Activated CD4-positive, alpha-beta T cell treated with anti-CD3 and anti-CD28 coated beads, Interleukin-2, amount 50 U/mL, for 24 hours (primary cell): ENCODE data around the gene RPSA.
"Not testable (repeated sequence)": the region's sequence is repeated elsewhere in the genome, so short reads cannot be mapped to it uniquely, and the experiment has no call there.

Experiments used
- DNase-seq, 2 donors: peaks; one replicate each; pipeline ENCODE4 v3.0.0-alpha.2; 2020; ENCODE audit warnings: low read depth in 1 of 2, low spot score in 1 of 2

The RPSA gene

GRCh38 chr3:39388153-39388552, 18.4 kb upstream of the RPSA start:
- DNase-seq: no peak

- DNase-seq: no peak
Measured at GRCh38 chr3:39388741-39389248, 17.7 kb upstream of the RPSA start.

- no peak for DNase-seq
Measured at GRCh38 chr3:39390181-39390580, 16.3 kb upstream of the RPSA start.

GRCh38 chr3:39396690-39397089, 9.8 kb upstream of the RPSA start:
- DNase-seq: no peak

GRCh38 chr3:39398700-39399099, 7.8 kb upstream of the RPSA start:
- DNase-seq: no peak

DNA sequence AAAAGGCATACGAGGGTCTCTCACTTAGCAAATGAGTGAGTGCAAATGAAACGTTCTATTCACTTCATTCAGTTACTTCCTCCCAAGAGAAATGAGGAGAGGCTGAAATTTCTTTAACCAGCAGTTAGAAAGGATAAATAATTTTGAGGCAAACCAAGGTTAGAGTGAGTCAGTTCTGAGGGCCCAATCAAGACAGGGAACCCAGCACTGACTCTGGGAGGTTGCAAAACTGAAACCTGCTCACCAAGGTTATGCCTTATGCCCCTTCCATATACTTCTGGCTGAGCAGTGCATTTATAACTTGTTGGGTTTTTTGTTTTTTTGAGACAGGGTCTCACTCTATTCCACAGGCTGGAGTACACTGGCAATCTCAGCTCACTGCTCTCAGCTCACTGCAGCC, 4.5 kb upstream of the RPSA start:
- no peak for DNase-seq

- DNase-seq: no peak
Measured at GRCh38 chr3:39404943-39405686, 1.4 kb upstream of the RPSA start.

DNA sequence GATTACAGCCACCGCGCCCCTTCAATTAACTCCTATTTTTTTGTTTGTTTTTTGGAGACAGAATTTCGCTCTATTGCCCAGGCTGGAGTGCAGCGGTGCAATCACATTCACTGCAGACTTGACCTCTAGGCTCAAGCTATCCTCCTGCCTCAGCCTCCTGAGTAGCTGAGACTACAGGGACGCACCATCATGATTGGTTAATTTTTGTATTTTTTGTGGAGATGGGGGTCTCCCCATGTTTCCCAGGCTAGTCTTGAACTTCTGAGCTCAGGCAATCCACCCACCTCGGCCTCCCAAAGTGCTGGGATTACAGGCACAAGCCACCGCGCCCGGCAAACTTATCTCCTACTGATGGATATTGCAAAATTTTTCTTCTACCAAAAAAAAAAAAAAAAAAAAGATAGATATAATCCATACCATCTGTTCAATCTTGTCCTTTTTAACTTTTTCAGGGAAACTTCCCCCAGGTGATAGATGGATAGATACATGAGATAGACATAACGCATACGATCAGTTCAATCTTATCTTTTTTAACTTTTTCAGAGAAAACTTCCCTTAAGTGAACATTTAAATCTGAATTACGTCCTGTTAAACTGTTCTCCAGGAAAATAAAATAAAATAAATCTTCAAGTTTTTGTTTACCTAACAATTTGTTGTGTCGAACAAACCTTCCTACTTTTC, 693 bp upstream of the RPSA start:
- DNase-seq: no peak

- no peak for DNase-seq
Measured at GRCh38 chr3:39407259-39407629, 724 bp downstream of the RPSA start.

GRCh38 chr3:39407773-39408492, 1.4 kb downstream of the RPSA start:
- DNase-seq: no peak

DNA sequence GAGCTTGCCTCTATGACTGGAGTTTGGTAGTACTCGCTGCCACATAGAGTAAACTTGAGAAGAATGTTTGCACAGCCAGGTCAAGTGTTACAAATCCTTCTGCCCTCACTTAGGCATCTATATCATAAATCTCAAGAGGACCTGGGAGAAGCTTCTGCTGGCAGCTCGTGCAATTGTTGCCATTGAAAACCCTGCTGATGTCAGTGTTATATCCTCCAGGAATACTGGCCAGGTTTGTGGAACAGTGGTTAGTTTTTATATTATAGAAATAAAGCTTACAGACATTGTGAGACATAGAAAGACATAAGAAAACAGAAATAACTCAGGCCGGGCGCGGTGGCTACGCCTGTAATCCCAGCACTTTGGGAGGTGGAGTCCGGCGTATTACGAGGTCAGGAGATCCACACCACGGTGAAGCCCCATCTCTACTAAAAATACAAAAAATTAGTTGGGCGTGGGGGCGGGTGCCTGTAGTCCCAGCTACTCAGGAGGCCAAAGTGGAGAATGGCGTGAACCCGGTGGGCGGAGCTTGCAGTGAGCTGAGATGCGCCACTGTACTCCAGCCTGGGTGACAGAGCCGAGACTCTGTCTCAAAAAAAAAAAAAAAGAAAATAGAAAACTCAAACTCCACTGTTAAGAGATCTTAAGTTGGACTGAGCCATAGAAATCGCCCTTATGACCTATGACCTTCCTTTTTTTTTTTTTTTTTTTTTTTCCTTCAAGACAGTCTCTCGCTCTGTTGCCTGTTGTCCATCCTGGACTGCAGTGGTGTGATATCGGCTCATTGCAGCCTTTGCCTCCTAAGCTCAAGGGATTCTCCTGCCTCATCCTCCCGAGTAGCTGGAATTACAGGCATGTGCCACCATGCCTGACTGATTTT, 2.2 kb downstream of the RPSA start:
- no peak for DNase-seq

GRCh38 chr3:39409514-39410136, 3.1 kb downstream of the RPSA start:
- no peak for DNase-seq

DNA sequence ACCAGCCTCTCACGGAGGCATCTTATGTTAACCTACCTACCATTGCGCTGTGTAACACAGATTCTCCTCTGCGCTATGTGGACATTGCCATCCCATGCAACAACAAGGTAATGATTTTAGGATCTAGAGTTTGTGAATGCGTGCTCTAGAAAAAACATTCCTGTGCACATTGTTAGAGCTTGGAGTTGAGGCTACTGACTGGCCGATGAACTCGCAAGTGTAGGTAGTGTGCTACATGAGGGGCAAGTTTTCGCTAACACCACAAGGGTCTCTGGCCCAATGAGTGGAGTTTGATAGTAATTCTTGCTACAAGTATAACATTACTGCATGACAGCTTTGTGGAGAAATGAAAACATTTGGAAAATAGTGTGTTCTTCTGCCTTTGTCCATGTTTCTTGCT, 4.4 kb downstream of the RPSA start:
- no peak for DNase-seq

DNA sequence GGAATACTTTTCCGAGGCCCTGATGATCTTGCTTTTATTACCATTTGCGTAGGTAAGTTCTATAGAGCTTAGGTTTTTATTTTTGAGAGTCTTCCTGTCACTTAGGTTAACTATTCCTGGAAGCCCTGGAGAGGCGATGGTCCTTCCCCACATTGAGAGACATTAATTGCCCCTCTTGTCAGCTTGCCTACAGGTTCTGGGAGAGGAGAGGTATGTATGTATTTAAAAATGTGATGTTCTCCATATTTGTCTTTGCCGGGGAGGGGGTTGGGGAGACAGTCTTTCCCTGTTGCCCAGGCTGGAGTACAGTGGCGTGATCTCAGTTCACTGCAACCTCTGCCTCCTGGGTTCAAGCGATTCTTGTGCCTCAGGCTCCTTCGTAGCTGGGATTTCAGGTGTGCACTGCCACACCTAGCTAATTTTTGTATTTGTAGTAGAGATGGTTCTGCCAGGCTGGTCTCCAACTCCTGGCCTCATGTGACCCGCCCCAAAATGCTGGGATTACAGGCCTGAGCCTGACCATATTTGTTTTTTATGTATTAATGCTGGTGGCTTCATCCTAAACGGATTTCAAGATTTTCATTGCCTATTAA, 6.2 kb downstream of the RPSA start:
- no peak for DNase-seq

DNA sequence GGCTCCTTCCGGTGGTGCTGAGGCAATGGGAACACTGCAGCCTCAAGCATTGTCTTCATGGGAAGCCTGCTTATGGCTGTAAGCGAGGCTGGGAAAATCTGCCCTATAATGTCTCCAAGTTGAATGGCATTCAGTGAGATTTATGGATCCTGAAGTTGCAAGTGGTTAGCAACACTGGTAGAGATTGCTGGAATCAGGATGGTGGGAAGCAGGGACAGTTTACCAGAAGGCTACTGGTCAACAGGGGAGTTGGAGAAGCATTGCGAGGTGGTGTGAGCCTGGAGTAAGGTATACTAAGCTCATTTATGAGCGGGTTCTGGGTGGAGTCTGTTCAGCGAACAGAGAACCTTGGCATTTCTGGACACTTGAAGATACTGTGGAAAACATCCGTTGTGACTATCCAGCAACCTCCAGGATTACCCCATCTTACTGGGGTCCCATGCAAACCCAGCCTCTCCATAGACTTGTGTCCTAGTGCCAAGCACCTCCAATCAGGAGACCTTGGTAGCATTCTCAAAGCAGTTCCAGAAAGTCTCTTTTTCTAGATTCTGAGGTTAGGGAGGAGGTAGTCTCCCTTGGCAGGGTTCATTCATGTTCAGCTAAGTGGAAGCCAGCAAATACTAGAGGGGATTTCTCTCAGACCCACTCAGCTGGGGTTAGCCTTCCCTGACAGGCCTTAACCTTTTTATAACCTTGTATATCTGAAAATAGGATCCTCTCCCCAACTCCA, 7.3 kb downstream of the RPSA start:
- DNase-seq: no peak

DNA sequence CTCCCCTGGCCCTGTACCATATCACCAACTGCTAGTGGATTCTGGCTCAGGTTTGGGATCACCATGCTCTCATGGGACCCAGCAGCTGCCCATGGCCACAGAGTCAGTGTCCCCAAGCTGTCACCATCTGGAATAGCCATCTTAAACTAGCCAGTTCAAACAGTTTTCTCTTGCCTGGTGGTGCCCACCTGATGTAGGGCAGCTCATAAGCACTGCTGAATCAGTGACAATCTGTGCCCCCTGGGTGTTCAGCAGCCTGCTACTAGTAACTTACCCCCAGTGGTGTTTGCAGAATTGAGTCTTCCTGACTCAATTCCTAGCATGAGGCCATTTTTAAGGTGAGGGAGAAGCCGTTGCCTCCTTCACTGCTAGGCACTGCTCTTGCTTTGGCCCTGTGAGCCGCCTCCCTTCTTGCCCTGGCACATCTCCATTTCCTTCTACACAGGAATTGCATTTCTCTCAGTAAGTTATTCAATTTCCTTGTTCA, 7.9 kb downstream of the RPSA start:
- no peak for DNase-seq

GRCh38 chr3:39415302-39415701, 8.8 kb downstream of the RPSA start:
- DNase-seq: not testable (repeated sequence)

- no peak for DNase-seq
Measured at GRCh38 chr3:39415983-39416382, 9.5 kb downstream of the RPSA start.

- not testable (repeated sequence) for DNase-seq
Measured at GRCh38 chr3:39416998-39417397, 10.5 kb downstream of the RPSA start.
